Nephron (organoid): ENCODE measurements around the gene ITPR1.

ENCODE experiments used
- H3K27ac Mint-ChIP-seq, 3 experiments: 2 replicates each; pipeline ENCODE4 v1.8.0; 2020; ENCODE audit warnings: mixed read lengths in 3 of 3, mild to moderate bottlenecking in 2 of 3, moderate library complexity in 1 of 3
- H3K27me3 Mint-ChIP-seq: 2 replicates; pipeline ENCODE4 v1.8.0; 2021; ENCODE audit warnings: low read depth, mild to moderate bottlenecking, moderate library complexity, mixed read lengths
- H3K36me3 Mint-ChIP-seq: 2 replicates; pipeline ENCODE4 v1.8.0; 2020; ENCODE audit warnings: low read depth, mixed read lengths
- H3K4me1 Mint-ChIP-seq: 2 replicates; pipeline ENCODE4 v1.8.0; 2020; ENCODE audit warnings: mixed read lengths
- H3K4me3 Mint-ChIP-seq, 3 experiments: 2 replicates each; pipeline ENCODE4 v1.8.0; 2020; ENCODE audit warnings: mild to moderate bottlenecking in 3 of 3, mixed read lengths in 3 of 3, moderate library complexity in 2 of 3
- H3K9me3 Mint-ChIP-seq: 2 replicates; pipeline ENCODE4 v1.8.0; 2020; ENCODE audit warnings: mixed read lengths
- TF ChIP-seq, protein P1 (sequence below), 3 experiments: fragments of 200-600 bp; sonication (generic); IDR thresholded peaks; one replicate each; pipeline ENCODE4 v1.5.0; 2021; ENCODE audit warnings: antibody characterized with exemption in 3 of 3; ENCODE audit not compliant: unreplicated experiment in 3 of 3

Gene ITPR1

DNA sequence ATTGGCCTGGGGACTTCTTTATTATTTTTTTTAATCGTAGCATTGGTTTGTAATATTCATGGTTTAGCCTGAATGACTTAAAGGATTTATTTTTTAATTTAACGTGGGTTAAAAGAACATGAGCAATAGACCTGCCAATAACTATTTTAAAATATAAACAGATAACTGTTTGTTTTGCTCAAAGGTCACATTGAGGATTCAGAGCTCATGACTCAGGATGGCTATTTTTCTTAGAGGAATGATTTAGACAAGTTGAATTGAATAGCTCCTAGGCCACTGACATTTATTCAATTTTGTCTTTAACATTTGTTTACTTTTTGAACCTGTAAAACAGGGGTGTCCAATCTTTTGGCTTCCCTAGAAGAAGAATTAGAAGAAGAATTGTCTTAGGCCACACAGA, 68.5 kb downstream of the ITPR1 start:
- Mint-ChIP-seq H3K27me3 (no peaks in the 10 kb centered on the region), H3K36me3 (peaks cover 31% of the 10 kb centered on the region), H3K4me3 (no peak overlapping the region), H3K27ac (no peak overlapping the region), H3K4me1 (peaks cover 11% of the 10 kb centered on the region), H3K9me3 (peaks cover 16% of the 10 kb centered on the region)
- TF ChIP-seq, protein P1, sequence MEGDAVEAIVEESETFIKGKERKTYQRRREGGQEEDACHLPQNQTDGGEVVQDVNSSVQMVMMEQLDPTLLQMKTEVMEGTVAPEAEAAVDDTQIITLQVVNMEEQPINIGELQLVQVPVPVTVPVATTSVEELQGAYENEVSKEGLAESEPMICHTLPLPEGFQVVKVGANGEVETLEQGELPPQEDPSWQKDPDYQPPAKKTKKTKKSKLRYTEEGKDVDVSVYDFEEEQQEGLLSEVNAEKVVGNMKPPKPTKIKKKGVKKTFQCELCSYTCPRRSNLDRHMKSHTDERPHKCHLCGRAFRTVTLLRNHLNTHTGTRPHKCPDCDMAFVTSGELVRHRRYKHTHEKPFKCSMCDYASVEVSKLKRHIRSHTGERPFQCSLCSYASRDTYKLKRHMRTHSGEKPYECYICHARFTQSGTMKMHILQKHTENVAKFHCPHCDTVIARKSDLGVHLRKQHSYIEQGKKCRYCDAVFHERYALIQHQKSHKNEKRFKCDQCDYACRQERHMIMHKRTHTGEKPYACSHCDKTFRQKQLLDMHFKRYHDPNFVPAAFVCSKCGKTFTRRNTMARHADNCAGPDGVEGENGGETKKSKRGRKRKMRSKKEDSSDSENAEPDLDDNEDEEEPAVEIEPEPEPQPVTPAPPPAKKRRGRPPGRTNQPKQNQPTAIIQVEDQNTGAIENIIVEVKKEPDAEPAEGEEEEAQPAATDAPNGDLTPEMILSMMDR (IDR thresholded peaks at IDR 0.05; ENCODE audit: unreplicated experiment in 3 of 3): no peak

DNA sequence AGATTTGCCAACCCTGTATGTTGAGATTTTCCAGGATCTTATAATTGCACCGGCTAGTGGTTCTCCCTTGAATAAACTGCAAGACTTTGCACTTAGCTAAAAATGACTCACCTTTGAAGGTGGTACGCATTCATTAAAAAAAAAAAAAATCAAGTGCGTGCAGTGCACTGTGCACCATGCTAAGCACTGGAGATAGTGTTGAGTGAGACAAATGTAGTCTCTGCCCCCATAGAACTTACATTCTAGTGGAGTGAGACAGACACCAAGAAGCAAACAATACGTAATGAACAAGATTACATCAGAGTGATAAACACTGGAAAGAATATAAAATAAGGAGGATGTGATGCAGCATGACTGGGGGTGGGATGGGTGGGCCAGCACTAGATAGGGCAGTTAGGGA, 69.4 kb downstream of the ITPR1 start:
- H3K9me3 Mint-ChIP-seq: peaks cover 8% of the 10 kb centered on the region
- H3K27ac Mint-ChIP-seq: peak overlapping the region in 2 of 3 experiments; percentile 18 to 25
- peaks cover 11% of the 10 kb centered on the region for H3K4me1 Mint-ChIP-seq
- no peaks in the 10 kb centered on the region for H3K27me3 Mint-ChIP-seq
- H3K36me3 Mint-ChIP-seq: peaks cover 23% of the 10 kb centered on the region
- TF ChIP-seq, protein P1 (IDR thresholded peaks at IDR 0.05; ENCODE audit: unreplicated experiment in 3 of 3): no peak
- no peak overlapping the region for H3K4me3 Mint-ChIP-seq

- Mint-ChIP-seq H3K4me1 (peaks cover 20% of the 10 kb centered on the region), H3K36me3 (peaks cover 11% of the 10 kb centered on the region), H3K9me3 (no peaks in the 10 kb centered on the region), H3K27me3 (no peaks in the 10 kb centered on the region), H3K27ac (peak overlapping the region in 1 of 3 experiments; percentile 54), H3K4me3 (no peak overlapping the region)
- TF ChIP-seq, protein P1 (IDR thresholded peaks at IDR 0.05; ENCODE audit: unreplicated experiment in 3 of 3): no peak
These were observed 71.1 kb downstream of the ITPR1 start for GRCh38 chr3:4564270-4564669.

- Mint-ChIP-seq H3K27ac (peak overlapping the region in 1 of 3 experiments; percentile 54), H3K4me3 (no peak overlapping the region), H3K9me3 (no peaks in the 10 kb centered on the region), H3K27me3 (no peaks in the 10 kb centered on the region), H3K36me3 (peaks cover 11% of the 10 kb centered on the region), H3K4me1 (peaks cover 25% of the 10 kb centered on the region)
- TF ChIP-seq, protein P1 (IDR thresholded peaks at IDR 0.05; ENCODE audit: unreplicated experiment in 3 of 3): no peak
These were observed 71.9 kb downstream of the ITPR1 start for GRCh38 chr3:4564928-4565586.

- Mint-ChIP-seq H3K36me3 (peaks cover 7% of the 10 kb centered on the region), H3K9me3 (no peaks in the 10 kb centered on the region), H3K27me3 (no peaks in the 10 kb centered on the region), H3K27ac (peak overlapping the region in 1 of 3 experiments; percentile 55), H3K4me3 (no peak overlapping the region), H3K4me1 (peaks cover 25% of the 10 kb centered on the region)
- TF ChIP-seq, protein P1 (IDR thresholded peaks at IDR 0.05; ENCODE audit: unreplicated experiment in 3 of 3): no peak
These were observed 72.8 kb downstream of the ITPR1 start for GRCh38 chr3:4565809-4566501.
